GM12865 (cell line): ENCODE measurements around the gene ASZ1.
A peak's percentile ranks its signal among the peaks of the same experiment; 100 is the strongest.

Experiments
- DNase-seq: peaks from one replicate; pipeline ENCODE4 v3.0.0; 2010; ENCODE audit warnings: low read depth
- H3K4me3 ChIP-seq: 2 replicates; pipeline ENCODE4 v1.5.1; 2011; ENCODE audit warnings: mild to moderate bottlenecking, low read depth, low read length, control low read depth
- CTCF ChIP-seq: IDR thresholded peaks from 2 replicates; pipeline ENCODE4 v1.5.1; 2011; ENCODE audit warnings: low read length, control low read depth, low read depth, inconsistent platforms; ENCODE audit not compliant: insufficient read depth; ENCODE audit errors: missing control alignments

The ASZ1 gene

GRCh38 chr7:117323851-117324711 is 103.2 kb downstream of the ASZ1 start:
- peak overlapping the region; percentile 60 for H3K4me3 ChIP-seq
- no peak for TF ChIP-seq CTCF
- peak; percentile 24 for DNase-seq

GRCh38 chr7:117323305-117323850 is 103.9 kb downstream of the ASZ1 start:
- TF ChIP-seq CTCF: no peak
- DNase-seq: peak; percentile 3
- peak overlapping the region; percentile 60 for H3K4me3 ChIP-seq

- peak; percentile 5 for DNase-seq
- no peak for TF ChIP-seq CTCF
- peak within 1 kb of the TSS; percentile 60 for H3K4me3 ChIP-seq
Measured at GRCh38 chr7:117322741-117323304, 104.5 kb downstream of the ASZ1 start, which contains the start of gene WNT2. TSS of gene WNT2 (minus strand) at chr7:117323058. CDS start at chr7:117322989, 69 bp downstream.

- DNase-seq: no peak
- TF ChIP-seq CTCF: no peak
- no peak overlapping the region for H3K4me3 ChIP-seq
Measured at GRCh38 chr7:117320523-117320922, 106.8 kb downstream of the ASZ1 start.

GRCh38 chr7:117319181-117319580 is 108.1 kb downstream of the ASZ1 start:
- no peak for TF ChIP-seq CTCF
- no peak overlapping the region for H3K4me3 ChIP-seq
- DNase-seq: no peak

- no peak for DNase-seq
- no peak for TF ChIP-seq CTCF
- H3K4me3 ChIP-seq: no peak overlapping the region
Measured at GRCh38 chr7:117313582-117313981, 113.7 kb downstream of the ASZ1 start.
